Measurements from ENCODE around the gene TIMM44. TPM values are rescaled to one million over a fixed set of nuclear protein-coding genes. Genes with fewer than 3 reads are reported as not detected.
"Not testable (repeated sequence)": the region's sequence is repeated elsewhere in the genome, so short reads cannot be mapped to it uniquely, and the experiment has no call there.

Gene TIMM44
- total RNA-seq, 1 donor from 2014 or later: 43.8 TPM

DNA sequence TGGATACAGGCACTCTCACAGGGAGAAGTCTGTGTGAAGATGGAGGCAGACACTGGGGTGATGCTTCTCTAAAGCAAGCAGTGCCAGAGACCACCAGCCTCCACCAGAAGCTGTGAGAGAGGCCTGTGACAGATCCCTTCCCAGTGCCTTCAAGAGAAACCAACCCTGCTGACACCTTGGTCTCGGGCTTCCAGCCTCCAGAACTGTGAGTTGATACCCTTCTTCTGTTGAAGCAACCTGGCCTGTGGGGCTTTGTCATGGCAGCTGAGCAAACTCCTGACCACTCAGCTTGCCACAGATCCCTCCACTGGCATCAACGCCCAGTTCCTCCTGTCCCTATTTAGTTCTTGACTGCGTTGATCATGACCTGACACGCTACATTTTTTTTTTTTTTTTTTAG lies 33.0 kb upstream of the TIMM44 start:
- no peak for ATAC-seq

DNA sequence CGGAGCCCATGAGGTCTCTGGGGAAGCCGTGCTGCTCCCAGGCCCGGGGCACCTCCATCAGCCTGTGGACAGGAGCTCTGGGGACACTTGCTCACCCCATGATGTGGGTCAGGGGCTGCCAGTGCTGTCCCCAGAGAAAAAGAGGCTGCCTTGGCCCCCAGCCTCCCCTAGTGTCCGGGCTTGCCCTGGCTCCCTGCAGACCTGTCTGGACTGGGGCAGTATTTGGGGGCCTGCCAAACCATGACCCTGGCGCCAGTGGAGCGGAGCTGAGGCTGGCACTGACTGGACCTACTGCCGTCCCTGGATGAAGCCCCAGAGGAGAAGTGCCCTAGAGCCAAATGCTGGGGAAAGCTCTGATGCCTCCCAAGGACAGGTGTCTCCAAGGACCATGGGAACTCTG lies 31.6 kb upstream of the TIMM44 start:
- no peak for ATAC-seq

DNA sequence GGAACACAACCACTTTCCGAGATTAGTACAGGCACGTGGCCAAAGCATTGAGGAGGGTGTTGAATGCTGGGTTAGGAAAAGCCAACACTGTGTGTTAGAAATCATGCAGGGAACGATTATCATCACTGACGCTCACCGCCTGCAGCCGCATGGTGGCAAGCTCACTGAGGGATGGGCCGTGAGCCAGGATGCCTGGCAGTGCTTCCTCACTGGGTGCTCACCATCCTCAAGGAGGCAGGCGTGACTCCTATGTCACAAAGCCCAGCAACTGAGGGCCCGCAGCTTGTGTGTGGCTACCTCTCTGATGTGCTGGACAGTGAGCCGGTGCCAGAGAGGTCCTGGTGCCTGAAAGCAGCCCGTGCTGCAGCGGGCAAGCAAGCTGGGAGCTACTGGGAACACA lies 30.4 kb upstream of the TIMM44 start:
- no peak for ATAC-seq

DNA sequence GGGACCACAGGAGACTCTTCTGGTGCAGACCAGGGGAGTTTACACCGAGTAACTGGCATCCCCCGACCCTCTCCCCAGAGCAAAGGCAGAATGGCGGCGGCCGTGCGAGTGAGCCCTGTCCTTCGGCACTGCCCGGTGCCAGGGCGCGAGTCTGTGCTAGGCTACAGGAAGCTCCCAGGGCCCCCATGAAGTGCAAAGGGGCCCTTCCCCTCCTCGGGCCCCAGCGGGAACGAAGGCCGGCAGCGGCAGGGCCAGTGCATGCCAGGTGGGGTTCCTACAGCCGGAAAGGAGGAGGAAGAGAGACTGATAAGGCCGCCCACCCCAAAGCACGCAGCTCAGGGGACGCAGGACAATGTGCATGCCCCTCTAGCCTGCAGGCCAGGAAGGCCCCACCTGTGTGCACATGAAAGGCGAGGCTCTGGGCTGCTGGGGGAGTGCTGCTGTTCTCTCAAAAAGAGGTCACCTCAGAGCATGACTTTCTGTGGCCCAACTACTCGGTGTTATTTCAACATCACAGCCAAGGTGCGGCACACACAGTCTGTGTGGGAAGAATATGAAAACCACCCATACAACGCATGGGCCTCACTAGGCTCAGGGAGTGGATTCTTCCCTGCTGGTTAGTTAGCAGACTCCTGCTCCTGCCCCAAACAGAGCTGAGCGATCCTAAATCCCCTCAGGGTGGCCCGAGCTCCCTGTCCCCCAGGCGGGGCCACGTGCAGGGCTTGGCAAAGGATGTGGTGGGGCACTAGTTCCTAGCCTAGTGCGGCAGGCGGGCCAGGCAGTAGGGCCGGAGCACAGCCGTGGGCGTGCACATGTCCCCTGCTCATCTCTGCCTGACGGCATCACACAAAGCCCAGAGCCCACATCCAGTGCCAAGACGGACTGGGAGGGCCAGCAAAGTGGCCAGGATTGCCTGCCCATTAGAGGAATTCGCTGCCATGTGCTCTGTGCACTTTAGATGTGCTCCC lies 28.4 kb upstream of the TIMM44 start:
- no peak for ATAC-seq

DNA sequence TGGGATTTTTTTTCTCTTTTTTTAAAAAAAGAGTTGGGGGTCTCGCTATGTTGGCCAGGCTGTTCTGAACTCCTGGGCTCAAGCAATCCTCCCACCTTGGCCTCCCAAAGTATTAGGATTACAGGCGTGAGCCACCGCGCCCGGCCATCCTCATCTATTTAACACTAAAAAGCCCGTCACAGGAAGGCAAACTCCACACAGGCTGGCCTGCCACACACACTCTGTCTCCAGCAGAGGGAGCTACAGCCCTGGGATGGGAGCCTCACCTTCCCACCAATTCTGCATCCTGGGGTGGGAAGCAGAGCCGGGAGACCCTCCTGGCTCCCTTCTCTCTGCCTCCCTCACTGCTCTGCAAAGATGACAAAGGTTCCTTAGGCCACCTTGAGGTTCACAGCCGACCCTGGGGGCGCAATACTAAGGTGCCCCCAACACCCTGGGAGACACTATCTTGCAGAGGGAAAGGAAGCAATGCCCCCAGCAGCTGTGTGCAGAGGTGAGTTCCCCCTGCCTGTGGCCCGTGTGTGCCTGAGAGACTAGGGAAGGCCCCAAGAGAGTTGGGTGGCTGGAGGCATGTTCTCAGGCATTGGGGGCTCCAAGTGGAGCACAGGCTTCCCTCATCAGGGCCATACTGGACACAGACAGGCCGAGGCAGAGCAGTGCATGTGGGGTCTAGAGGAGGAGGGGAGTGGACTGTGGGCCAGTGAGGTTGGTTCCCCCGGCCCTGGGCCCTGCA lies 27.4 kb upstream of the TIMM44 start:
- peak; percentile 43 for ATAC-seq

DNA sequence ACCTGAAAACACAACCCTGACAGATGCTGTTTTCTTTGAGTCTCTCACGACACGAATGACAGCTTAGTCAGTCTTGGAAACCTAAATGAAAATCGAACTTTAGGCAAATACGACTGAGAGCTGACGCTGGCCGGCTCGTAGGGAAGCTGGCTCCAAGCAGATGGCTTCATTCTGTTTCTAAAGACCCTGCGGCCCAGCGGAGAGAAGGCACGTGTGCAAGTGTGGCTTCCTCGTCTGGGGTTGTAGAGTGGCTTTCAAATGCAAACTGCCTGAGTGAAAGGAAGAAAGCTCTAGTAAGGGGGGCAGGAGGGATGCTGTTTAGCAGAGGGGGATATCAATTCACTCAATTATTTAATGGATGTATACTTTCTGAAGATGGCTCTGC lies 26.1 kb upstream of the TIMM44 start:
- ATAC-seq: no peak

DNA sequence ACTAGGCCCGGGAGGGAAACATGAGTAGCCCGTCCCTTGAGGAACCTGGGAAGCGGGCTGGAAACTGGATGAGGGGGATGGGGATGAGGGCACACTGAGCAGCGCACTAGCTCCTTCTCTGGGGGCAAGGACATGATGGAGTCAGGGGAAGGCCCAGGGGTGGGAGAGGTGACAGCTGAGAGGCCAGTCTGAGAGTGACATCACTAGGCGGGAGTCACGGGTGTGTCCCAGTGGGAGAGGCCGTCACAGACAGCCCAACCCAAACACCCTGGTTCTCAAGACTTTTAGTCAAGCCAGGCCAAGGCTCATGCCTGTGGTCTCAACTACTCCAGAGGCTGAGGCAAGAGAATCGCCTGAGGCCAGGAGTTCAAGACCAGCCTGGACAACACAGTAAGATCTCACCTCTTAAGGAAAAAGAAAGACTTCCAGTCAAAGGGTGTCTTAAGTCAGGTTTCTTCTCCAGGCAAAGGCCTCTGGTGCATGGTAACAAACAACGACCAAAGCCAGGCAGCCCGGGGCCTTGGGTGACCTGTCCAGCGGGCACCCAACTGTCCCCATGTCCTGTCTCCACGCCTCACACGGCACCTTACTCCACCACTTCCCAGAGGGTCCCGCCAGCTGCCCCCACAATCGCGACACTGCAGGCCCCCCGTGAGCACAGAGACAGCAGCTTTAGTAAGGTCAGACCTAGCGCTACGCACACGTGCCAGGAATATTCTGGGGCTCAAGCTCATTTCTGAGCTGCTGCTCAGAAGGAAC lies 25.5 kb upstream of the TIMM44 start:
- peak; percentile 66 for ATAC-seq

DNA sequence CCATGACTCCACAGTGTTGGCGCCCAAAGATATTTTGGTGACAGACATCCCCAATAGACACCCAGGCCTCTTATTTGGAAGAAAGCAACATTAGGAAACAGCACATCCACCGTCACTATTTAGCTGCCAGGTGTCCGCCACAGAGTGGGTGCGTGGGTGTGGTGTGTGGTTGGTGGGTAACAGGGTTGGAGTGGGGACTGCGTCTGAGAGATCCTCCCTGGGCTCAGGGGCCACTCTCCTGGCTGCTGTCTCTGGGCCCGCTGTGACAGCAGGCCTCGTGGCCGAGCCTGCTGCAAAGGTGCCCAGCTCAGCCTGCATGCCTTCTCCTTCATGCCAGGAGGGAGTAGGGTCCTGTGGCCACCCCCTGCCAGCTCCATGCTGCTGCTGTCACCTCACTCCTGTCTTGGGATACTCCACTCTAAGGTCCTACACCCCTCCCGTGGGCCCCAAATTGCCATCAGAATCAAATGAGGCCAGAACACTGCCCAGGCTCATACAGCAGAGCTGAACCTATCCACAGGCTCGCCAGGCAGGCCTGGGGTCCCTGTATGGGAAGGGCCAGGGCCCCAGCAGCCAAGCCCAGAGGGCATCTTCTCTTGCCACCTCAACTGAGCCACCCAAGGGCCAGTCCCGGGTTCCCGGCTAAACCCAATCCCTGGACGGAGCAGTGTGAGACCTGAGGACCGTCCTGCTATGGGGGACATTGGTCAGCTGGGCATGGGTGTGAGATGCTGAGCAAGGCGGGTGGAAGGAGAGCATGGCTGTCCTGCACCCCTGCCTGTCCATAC lies 24.7 kb upstream of the TIMM44 start:
- ATAC-seq: no peak

DNA sequence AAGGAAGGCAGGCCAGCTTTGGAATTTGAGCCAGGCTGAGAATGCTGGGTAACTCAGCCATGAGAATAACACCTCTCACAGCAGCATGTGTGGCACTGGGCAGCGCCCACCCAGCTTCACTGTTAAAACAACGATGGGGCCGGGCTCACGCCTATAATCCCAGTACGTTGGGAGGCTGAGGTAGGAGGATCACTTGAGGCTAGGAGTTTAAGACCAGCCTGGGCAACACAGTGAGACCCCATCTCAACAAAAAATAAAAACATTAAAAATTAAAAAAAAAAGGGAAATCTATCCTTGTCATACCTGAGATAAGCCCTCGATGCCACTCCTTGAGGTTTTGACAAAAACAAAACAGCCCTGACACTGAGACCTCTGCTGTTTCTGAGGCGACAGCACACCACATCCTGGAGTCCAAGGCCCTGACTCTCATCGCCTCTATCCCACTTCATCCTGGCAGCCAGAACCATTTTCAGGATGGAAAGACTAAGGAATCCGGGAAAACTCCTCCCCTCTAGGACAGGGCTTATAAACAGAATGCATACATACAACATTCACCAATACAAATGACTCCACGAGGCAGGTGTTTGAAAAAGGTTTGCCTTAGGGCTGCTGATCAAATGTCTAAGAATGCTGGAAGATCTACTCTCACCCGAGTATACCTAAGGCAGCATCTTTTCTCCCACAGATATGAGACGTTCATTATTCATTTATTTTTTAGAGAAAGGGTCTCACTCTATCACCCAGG lies 22.6 kb upstream of the TIMM44 start:
- no peak for ATAC-seq

DNA sequence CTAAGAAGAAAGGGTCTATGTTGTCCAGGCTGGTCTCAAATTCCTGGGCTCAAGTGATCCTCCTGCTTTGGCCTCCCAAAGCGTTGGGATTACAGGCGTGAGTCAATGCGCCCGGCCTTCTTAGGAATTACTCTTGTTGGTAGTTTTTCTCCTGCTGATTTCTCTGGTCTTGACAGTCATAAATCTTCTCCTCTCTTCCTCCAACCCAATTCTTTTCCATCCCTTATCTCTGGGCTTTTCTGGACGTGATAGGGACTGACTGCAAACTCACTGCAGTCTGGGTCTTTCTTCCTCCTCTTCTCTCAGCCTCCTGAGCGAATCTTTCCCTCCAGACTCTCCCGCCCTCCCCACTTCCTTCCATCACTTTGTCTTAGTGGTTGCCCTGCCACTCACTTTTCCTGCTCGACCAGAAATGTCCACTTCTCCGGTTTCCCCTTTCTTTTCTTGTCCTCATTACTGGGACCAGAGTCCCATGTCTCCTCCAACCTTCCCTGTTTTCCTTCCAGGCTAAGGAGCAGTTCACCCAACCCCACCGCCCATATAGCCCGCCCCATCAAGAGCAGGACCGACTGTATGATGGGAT lies 21.9 kb upstream of the TIMM44 start:
- no peak for ATAC-seq

DNA sequence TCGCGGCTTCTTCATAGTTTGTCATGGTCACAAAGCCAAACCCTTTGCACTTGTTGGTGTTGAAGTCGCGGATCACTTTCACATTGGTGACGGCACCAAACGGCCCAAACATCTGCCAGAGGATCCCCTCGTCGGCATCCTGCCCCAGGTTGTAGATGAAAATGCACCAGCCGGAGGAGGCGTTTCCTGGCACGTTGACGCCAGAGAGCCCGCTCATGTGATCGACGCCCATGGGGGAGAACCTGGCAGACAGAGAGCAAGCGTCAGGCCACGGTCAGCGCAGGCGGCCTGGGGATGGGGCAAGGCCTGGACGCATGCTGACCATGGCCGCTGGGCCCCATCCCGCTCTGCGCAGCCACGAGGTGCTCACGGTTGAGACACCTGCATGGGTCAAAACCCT lies 20.1 kb upstream of the TIMM44 start:
- ATAC-seq: no peak

DNA sequence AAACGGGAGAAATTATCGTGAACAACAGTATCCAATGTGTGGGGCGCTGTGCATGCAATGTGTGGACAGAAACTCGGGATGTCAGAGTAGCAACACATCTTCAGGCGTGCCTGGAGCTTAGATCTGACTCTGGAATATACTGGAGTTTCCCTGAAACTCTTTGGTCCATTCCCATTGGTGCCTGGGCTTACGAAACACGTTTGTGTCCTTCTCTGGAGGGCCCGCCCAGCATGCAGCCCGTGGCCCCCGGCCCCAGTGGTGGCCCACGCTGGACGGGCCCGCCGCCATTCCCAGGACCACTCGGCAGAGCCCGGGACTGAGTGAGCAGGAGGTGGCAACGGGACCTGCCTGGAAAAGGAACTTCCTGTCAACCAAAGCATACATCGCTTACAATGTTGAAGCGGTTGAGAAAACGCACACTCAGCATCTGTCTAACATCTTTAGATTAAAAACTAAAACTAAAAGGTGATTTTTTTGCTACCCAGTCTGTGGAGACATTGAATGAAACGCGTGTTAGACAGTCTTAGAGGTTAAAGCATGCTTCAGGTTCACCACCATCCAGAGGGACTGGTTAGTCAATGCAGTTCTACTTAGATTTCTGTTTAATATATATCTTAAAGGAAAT lies 19.3 kb upstream of the TIMM44 start:
- no peak for ATAC-seq

DNA sequence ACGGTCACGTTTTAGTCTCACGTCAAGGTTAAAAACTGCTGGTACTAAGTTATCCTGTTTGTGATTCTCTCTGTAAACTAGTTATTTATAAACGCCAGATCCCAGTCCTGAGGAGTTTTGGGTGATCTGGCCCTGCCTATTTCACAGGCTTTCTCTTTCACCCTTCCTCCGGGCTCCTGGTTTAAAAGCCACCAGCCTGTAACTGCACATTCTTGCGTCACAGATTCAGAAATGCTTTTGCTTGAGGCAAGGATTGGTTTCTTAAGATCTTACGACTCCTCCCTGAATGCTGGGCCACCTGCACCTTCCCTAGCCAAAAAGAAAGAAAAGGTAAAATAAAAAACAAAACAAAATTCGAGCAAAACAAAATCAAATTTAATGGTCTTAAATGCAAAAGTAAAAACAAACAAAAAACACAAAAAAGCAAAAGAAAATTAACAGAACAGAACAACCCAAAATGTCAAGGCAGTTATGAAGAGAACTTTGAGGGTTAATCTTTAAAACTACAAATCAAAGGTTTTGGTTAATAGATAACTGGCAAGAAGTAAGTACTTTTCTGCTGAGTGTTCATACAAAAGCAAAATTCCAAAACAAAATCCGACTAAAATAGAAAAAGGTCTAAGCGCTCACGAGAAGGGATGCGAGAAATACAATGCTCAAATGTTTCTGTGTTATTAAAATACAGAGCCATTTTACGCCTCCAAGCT lies 18.6 kb upstream of the TIMM44 start:
- no peak for ATAC-seq

DNA sequence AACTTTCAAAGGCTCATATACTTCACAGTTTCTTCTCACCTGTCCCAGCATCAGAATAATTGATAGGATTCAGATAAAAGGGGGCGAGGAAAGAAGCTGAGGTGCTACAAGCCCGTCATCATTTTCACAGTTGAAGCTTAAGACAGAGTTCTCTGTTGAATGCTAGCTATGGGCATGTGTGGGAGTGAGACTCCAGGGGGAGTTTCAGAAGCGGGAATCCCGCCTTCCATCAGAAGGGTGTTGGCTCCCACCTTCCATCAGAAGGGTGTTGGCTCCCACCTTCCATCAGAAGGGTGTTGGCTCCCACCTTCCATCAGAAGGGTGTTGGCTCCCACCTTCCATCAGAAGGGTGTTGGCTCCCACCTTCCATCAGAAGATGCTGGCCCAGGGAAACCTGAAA lies 17.6 kb upstream of the TIMM44 start:
- ATAC-seq: not testable (repeated sequence)

DNA sequence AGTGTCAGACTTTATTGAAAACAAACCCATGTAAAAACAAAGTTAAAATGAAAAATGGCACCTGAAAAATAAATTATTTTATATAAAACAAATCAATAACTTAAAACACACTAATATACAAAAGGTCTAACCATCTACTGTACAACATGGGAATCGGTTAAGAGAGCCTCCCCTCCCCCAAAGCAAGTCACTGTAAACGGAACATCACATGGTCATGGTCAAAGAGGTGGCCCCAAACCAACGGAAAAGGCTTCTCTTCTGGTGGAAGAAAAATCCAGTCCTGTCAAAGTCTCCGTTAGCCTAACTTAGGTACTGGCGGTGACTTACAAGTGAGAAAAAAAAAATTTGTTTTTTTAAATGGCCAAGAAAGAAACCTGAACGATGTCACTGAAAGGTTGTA lies 15.7 kb upstream of the TIMM44 start:
- ATAC-seq: no peak

DNA sequence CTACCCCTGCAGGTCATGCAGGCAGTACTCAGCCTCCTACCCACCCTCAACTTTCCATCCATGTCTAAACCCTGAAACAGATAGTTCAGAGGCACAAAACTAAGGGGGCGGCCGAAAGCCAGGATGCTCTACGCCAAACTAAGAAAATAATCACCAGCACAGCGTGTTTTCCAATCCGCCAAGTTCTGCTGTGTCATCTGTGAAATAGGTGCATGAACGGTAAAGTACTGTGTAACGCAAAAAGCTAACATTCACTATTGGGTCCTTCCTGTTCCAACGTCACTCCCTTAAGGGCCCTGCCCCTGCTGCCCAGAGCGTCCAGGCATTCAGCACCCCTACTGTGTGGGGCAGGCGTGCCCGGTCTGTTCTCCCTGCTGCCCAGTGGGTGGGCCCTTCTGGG lies 12.2 kb upstream of the TIMM44 start:
- ATAC-seq: peak; percentile 27

DNA sequence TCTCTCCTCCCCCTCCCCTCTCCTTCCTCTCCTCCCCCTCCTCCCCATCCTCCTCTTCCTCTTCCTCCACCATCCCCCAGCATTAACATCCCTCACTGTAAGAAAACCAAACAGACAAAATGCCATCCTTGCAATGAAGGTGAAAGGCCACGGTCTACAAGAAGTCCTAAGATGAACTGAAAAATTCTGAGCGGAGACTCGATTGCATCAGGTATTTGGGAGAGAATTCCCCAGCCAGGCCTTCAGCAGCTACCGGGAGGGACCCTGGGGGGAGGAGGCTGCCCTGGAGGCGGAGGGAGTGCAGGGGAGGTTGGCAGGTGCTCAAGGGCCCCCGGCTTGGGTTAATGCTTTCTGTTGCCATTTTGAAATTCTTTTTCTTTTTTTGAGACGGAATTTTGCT lies 10.1 kb upstream of the TIMM44 start:
- no peak for ATAC-seq

DNA sequence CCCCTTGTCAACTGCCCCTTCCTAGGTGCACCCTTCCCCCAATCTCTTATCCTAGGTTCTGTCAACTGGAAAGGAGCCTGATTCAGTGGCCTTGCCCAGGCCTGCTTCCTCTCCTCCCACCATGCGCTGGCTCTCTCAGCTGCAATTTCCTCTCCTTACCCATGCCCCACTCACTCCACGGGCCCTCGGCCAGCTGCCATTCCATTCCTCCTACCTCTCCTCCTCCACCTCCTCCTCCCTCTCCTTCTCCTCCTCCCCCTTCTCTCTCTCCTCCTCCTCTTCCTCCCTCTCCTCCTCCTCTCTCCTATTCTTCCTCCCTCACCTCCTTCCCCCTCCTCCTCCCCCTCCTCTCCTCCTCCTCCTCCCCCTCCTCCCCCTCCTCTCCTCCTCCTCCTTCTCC lies 9.6 kb upstream of the TIMM44 start:
- ATAC-seq: peak; percentile 27

DNA sequence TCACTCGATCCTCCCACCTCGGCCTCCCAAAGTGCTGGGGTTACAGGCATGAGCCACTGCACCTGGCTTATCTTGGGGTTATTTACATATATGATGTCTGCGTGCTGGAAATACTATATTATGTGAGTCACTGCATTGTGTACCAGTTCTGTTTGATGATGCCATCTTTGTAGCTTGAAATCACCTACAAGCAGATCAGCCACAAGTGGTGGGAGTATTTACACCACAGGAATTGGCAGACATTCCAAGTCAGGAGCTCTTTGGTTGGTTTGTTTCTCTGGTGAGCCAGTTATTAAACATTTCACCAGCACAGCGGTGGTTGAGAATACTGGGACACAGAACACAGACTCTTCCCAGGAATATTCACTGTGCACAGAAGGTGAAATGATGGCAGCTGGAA lies 4.5 kb upstream of the TIMM44 start:
- no peak for ATAC-seq

DNA sequence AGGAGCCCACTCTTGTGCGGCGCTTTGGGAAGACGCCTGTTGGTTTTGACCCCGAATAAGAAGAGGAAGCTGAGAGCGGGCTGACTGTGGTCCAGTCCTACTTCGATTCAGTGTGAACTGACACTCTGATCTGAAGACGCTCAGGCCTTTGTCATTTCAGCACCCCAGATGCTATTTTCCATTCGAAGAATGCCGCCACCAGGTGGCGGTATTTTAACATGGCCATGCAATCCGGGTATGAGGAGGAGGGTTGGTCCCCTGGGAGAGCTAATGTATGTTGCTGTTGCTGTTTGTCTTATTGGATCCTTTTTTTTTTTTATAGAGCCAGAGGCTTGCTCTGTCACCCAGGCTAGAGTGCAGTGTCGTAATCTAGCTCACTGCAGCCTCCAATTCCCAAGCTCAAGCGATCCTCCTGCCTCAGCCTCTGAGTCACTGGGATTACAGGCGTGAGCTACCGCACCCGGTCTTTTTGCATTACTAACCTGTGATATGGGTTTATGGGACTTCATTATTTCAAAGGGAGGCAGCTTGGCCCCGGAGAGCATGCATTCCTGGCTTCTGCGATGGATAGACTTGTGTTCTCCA lies 803 bp upstream of the TIMM44 start:
- peak; percentile 39 for ATAC-seq

Measured in esophagus mucosa (tissue), 1 donor.